ENCODE results near the gene CLDN14. TPM values are rescaled to one million over a fixed set of nuclear protein-coding genes. Genes with fewer than 3 reads are reported as not detected.

The CLDN14 gene
- total RNA-seq, 2 experiments from 2014 or later, result not detected

GRCh38 chr21:36507397-36508018 lies 27.6 kb upstream of the CLDN14 start:
- TF ChIP-seq EZH2phosphoT487 (IDR thresholded peaks at IDR 0.05; ENCODE audit: borderline replicate concordance, low read depth, low read length), result no peak
- TF ChIP-seq CTCF (conservative IDR thresholded peaks at IDR 0.05; ENCODE audit: low read length), result no peak
- no peak overlapping the region for H3K27ac ChIP-seq (ENCODE audit: low read depth, low read length, poor library complexity, severe bottlenecking)
- H3K36me3 ChIP-seq (ENCODE audit: insufficient read depth, low read length), result no peaks in the 10 kb centered on the region
- no peaks in the 10 kb centered on the region for H3K79me2 ChIP-seq (ENCODE audit: insufficient read depth, low read depth, low read length)
- peaks cover 61% of the 10 kb centered on the region for H3K4me1 ChIP-seq (ENCODE audit: insufficient read depth, low read length, poor library complexity, severe bottlenecking)
- peak overlapping the region; percentile 51 for H3K4me2 ChIP-seq (ENCODE audit: low read length)
- peak overlapping the region; percentile 81; the same call in 1 of the 2 replicates for H2AFZ ChIP-seq (ENCODE audit: low read length)
- BruUV-seq (replicated peaks), result no TSS peak
- intact Hi-C loops (cut with micrococcal nuclease; ENCODE audit: unreplicated experiment), result loop anchor here (10.0 kb wide), 1 partner anchor 347 kb away; no protein-coding TSS in a partner anchor
- CTCF ChIA-PET (ENCODE audit: unreplicated experiment), result no interaction called here
- H3K9me2 ChIP-seq (ENCODE audit: insufficient read depth, low read length), result no peaks in the 10 kb centered on the region
- POLR2A ChIA-PET, result interaction anchor here (0.6 to 1.0 kb wide), 2 partner anchors 369 to 377 kb away, joined by 3 read pairs; no protein-coding TSS in a partner anchor
- no peaks in the 10 kb centered on the region for H3K9me3 ChIP-seq (ENCODE audit: low read length)
- H4K20me1 ChIP-seq (ENCODE audit: insufficient read depth, low read length), result no peaks in the 10 kb centered on the region
- DNase-seq (ENCODE audit: low spot score), result peak; percentile 13
- H3K4me3 ChIP-seq (ENCODE audit: low read depth, low read length, poor library complexity, severe bottlenecking), result no peak overlapping the region

- BruUV-seq (replicated peaks), result no TSS peak
- Histone ChIP-seq H3K4me1 (ENCODE audit: insufficient read depth, low read length, poor library complexity, severe bottlenecking) (peaks cover 51% of the 10 kb centered on the region), H3K27ac (ENCODE audit: low read depth, low read length, poor library complexity, severe bottlenecking) (no peak overlapping the region)
Measured at GRCh38 chr21:36506482-36506881, 26.6 kb upstream of the CLDN14 start.

More at GRCh38 chr21:36506482-36506881, 26.6 kb upstream of the CLDN14 start:
- intact Hi-C loops (cut with micrococcal nuclease; ENCODE audit: unreplicated experiment), result loop anchor here (10.0 kb wide), 1 partner anchor 348 kb away; no protein-coding TSS in a partner anchor
- no peak for DNase-seq (ENCODE audit: low spot score)
- Histone ChIP-seq H3K4me2 (ENCODE audit: low read length) (no peak overlapping the region), H3K36me3 (ENCODE audit: insufficient read depth, low read length) (no peaks in the 10 kb centered on the region), H3K4me3 (ENCODE audit: low read depth, low read length, poor library complexity, severe bottlenecking) (no peak overlapping the region), H3K9me2 (ENCODE audit: insufficient read depth, low read length) (no peaks in the 10 kb centered on the region), H3K79me2 (ENCODE audit: insufficient read depth, low read depth, low read length) (no peaks in the 10 kb centered on the region), H4K20me1 (ENCODE audit: insufficient read depth, low read length) (no peaks in the 10 kb centered on the region), H2AFZ (ENCODE audit: low read length) (no peak overlapping the region), H3K9me3 (ENCODE audit: low read length) (no peaks in the 10 kb centered on the region)
- ChIA-PET CTCF (ENCODE audit: unreplicated experiment) (no interaction called here), POLR2A (interaction anchor here (0.6 to 1.1 kb wide), 3 partner anchors 9 to 378 kb away, joined by 3 read pairs; no protein-coding TSS in a partner anchor)
- no peak for TF ChIP-seq CTCF (conservative IDR thresholded peaks at IDR 0.05; ENCODE audit: low read length)
- no peak for TF ChIP-seq EZH2phosphoT487 (IDR thresholded peaks at IDR 0.05; ENCODE audit: borderline replicate concordance, low read depth, low read length)
